Measurements from ENCODE around the gene ZNF3.

Gene ZNF3

GRCh38 chr7:100088095-100088620 is 6.6 kb upstream of the ZNF3 start:
- no peak for DNase-seq

- DNase-seq: no peak
Observed at GRCh38 chr7:100087055-100087750, 5.7 kb upstream of the ZNF3 start.

GRCh38 chr7:100085515-100085914 is 4.0 kb upstream of the ZNF3 start:
- no peak for DNase-seq

GRCh38 chr7:100082978-100083377 is 1.5 kb upstream of the ZNF3 start:
- no peak for DNase-seq

GRCh38 chr7:100080907-100081534 is 502 bp downstream of the ZNF3 start:
- DNase-seq: no peak

- DNase-seq: no peak
Observed at GRCh38 chr7:100079024-100079560, 2.4 kb downstream of the ZNF3 start.

- DNase-seq: no peak
Observed at GRCh38 chr7:100077205-100077604, 4.3 kb downstream of the ZNF3 start.

GRCh38 chr7:100075418-100075817 is 6.1 kb downstream of the ZNF3 start:
- DNase-seq: no peak

- no peak for DNase-seq
Observed at GRCh38 chr7:100074841-100075240, 6.7 kb downstream of the ZNF3 start.

- DNase-seq: no peak
Observed at GRCh38 chr7:100072462-100072861, 9.1 kb downstream of the ZNF3 start.

GRCh38 chr7:100071018-100071723 is 10.4 kb downstream of the ZNF3 start:
- DNase-seq: no peak

- DNase-seq: no peak
Observed at GRCh38 chr7:100069991-100070390, 11.5 kb downstream of the ZNF3 start.

GRCh38 chr7:100066953-100067352 is 14.6 kb downstream of the ZNF3 start:
- no peak for DNase-seq

- DNase-seq: no peak
Observed at GRCh38 chr7:100065452-100066186, 15.9 kb downstream of the ZNF3 start.

- no peak for DNase-seq
Observed at GRCh38 chr7:100064162-100064561, 17.4 kb downstream of the ZNF3 start.

GRCh38 chr7:100063376-100063775 is 18.1 kb downstream of the ZNF3 start:
- DNase-seq: no peak

GRCh38 chr7:100061518-100062193 is 19.9 kb downstream of the ZNF3 start:
- no peak for DNase-seq

- no peak for DNase-seq
Observed at GRCh38 chr7:100059251-100059739, 22.2 kb downstream of the ZNF3 start.

GRCh38 chr7:100057006-100057405 is 24.5 kb downstream of the ZNF3 start:
- no peak for DNase-seq

GRCh38 chr7:100053215-100053614 is 28.3 kb downstream of the ZNF3 start:
- DNase-seq: peak; percentile 62

- DNase-seq: no peak
Observed at GRCh38 chr7:100051611-100052010, 29.9 kb downstream of the ZNF3 start.

Data from RPMI8226 (cell line).